Nephron progenitor cell (in vitro differentiated cells): Measurements from ENCODE around the gene MOG.
A peak's percentile ranks its signal among the peaks of the same experiment; 100 is the strongest.

ENCODE experiments used
- DNase-seq: peaks from one replicate; pipeline ENCODE4 v3.0.0; 2021
- H3K27ac Mint-ChIP-seq: 2 replicates; pipeline ENCODE4 v1.8.0; 2021; ENCODE audit warnings: mild to moderate bottlenecking, moderate library complexity, mixed read lengths
- H3K27me3 Mint-ChIP-seq: 2 replicates; pipeline ENCODE4 v1.8.0; 2021; ENCODE audit warnings: mild to moderate bottlenecking, low read depth, mixed read lengths; ENCODE audit not compliant: poor library complexity
- H3K36me3 Mint-ChIP-seq: 2 replicates; pipeline ENCODE4 v1.8.0; 2021; ENCODE audit warnings: low read depth, mixed read lengths
- H3K4me1 Mint-ChIP-seq: 2 replicates; pipeline ENCODE4 v1.8.0; 2021; ENCODE audit warnings: mixed read lengths
- H3K4me3 Mint-ChIP-seq: 2 replicates; pipeline ENCODE4 v1.8.0; 2021; ENCODE audit warnings: mild to moderate bottlenecking, moderate library complexity, mixed read lengths
- H3K9me3 Mint-ChIP-seq: 2 replicates; pipeline ENCODE4 v1.8.0; 2021; ENCODE audit warnings: mild to moderate bottlenecking, moderate library complexity, mixed read lengths
- TF ChIP-seq, protein P1 (sequence below): fragments of 200-600 bp; sonication (generic); IDR thresholded peaks from 2 replicates; pipeline ENCODE4 v1.5.0; 2021; ENCODE audit warnings: antibody characterized with exemption

MOG gene

DNA sequence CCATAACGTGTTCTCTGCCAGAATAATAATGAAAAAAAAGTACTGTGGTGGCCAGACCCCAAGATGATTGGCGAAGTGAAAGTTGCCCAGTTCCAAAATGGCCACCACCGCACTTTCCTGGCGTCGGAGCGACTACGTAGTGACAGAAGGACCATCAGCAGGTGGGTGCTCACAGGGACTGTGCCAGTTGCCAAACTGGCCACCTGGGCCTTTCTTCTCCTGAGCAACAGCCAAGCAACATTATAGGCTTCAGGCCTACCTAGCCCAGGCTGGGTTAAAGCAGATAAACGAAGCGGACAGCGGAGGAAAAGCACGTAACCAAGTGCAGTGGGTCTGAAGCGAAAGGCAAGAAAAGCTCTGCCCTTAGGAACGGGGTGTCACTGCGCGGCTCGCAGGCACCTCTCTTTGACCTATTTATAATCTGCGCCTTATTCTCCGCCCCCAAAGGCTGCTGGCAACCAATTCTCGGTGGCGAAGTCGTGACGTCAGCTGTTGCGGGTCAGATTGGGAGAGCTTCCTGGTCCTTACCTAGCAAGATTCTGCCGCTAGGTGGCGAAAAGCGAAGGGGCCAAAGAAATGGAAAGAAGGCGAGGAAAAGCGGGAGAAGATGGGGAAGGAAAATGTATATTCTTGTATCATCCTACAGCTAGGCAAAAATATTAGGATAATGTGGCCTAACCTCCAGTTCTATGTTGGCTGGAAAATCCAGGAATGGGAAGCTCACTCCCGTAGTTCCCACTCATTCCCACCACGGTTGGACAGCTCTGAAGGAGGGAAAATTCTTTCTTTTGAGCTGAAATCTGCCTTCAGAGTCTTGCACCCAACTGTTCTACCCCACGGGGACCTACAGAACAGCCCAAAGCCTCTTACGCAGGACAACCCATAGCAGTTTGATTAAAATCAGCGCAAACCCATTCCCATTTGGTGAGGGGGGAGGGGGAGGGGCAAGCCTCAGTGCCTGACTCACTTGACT lies 6.9 kb upstream of the MOG start:
- peak; percentile 99 for DNase-seq
- Mint-ChIP-seq H3K27ac (peak overlapping the region; percentile 98), H3K27me3 (peaks cover 15% of the 10 kb centered on the region), H3K4me3 (peak overlapping the region; percentile 85), H3K36me3 (no peaks in the 10 kb centered on the region), H3K9me3 (no peaks in the 10 kb centered on the region), H3K4me1 (peaks cover 13% of the 10 kb centered on the region)
- TF ChIP-seq, protein P1, sequence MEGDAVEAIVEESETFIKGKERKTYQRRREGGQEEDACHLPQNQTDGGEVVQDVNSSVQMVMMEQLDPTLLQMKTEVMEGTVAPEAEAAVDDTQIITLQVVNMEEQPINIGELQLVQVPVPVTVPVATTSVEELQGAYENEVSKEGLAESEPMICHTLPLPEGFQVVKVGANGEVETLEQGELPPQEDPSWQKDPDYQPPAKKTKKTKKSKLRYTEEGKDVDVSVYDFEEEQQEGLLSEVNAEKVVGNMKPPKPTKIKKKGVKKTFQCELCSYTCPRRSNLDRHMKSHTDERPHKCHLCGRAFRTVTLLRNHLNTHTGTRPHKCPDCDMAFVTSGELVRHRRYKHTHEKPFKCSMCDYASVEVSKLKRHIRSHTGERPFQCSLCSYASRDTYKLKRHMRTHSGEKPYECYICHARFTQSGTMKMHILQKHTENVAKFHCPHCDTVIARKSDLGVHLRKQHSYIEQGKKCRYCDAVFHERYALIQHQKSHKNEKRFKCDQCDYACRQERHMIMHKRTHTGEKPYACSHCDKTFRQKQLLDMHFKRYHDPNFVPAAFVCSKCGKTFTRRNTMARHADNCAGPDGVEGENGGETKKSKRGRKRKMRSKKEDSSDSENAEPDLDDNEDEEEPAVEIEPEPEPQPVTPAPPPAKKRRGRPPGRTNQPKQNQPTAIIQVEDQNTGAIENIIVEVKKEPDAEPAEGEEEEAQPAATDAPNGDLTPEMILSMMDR: peak; percentile 83

DNA sequence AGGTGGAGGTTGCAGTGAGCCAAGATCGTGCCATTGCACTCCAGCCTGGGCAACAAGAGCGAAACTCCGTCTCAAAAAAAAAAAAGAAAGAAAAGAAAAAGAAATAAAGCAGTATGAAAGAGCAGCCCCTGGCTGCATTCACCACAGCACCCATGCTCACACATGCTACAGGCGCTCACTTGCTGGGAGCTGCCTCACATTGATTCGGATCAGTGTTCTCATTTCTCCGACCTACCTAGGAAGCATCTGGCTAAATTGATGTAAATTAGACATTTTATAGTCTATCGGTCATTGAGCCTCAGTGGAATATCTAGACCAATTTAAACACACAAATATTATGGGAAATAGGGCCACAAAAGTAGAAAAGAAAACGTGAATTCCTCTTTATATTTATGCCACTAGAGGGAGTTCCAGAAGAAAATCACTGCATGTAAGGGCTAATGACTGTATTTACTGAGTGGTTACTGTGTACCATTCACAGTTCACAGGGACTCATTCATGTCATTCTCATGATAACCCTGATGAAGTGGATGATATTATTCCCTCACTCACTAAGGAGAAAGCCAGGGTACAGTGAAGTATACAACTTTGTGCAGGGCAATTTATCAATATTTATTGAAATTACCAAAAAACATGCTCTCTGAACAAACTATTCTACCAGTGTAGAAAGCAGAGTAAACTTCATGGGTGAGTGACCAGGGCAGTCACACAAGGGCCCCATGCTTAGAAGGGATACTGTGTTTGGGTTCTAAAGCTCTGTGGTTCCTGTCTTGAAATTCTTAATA lies 5.3 kb upstream of the MOG start:
- no peak overlapping the region for H3K4me3 Mint-ChIP-seq
- no peaks in the 10 kb centered on the region for H3K9me3 Mint-ChIP-seq
- TF ChIP-seq, protein P1: peak; percentile 64
- peaks cover 26% of the 10 kb centered on the region for H3K4me1 Mint-ChIP-seq
- no peak for DNase-seq
- no peaks in the 10 kb centered on the region for H3K36me3 Mint-ChIP-seq
- H3K27me3 Mint-ChIP-seq: peaks cover 11% of the 10 kb centered on the region
- no peak overlapping the region for H3K27ac Mint-ChIP-seq

DNA sequence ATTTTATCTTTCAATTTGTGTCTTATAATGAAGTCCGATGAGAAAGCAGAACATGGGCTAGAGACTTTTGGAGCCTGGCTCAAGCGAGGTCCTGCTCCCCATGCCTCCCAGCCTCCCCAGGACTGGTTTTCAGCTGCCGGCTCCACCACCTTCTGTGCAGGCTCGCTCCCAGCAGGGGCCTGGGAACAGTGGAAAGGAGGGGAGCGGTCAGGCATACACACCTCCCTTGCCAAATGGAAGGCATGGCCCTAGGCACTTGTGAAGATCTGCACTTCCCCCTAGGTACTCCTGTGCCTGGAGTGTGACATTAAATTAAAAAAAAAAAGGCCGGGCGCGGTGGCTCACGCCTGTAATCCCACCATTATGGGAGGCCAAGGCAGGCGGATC lies 4.7 kb upstream of the MOG start:
- Mint-ChIP-seq H3K36me3 (no peaks in the 10 kb centered on the region), H3K4me3 (no peak overlapping the region), H3K27me3 (peaks cover 12% of the 10 kb centered on the region), H3K9me3 (no peaks in the 10 kb centered on the region), H3K27ac (no peak overlapping the region), H3K4me1 (peaks cover 32% of the 10 kb centered on the region)
- TF ChIP-seq, protein P1: no peak
- DNase-seq: no peak

DNA sequence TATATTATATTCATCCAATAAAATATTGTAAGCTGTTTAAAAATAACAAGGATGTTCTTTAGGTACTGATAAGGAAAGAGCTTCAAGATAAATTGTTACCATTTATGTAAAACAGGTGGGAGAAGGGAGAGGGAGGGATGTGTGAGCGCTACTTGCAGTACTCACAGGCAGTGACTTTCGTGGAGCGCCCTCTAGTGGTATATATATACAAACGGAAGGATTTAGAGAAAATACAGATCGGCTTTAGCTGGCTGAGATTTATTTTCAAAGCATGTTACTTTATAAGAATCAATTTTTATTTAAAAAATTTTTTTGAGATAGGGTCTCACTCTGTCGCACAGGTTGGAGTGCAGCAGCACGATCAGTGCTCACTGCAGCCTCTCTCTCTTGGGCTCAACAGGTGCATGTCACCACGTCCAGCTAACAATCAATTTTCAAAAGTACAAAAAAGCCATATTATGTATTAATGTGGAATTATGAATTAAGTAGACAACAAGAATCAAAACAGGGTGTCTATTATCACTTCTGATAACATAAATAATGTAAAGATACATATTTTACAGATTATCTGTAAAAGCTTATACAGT lies 3.3 kb upstream of the MOG start:
- TF ChIP-seq, protein P1: peak; percentile 80
- H3K4me1 Mint-ChIP-seq: peaks cover 34% of the 10 kb centered on the region
- no peaks in the 10 kb centered on the region for H3K9me3 Mint-ChIP-seq
- no peaks in the 10 kb centered on the region for H3K36me3 Mint-ChIP-seq
- H3K27me3 Mint-ChIP-seq: peaks cover 13% of the 10 kb centered on the region
- no peak overlapping the region for H3K27ac Mint-ChIP-seq
- no peak overlapping the region for H3K4me3 Mint-ChIP-seq
- DNase-seq: peak; percentile 49

DNA sequence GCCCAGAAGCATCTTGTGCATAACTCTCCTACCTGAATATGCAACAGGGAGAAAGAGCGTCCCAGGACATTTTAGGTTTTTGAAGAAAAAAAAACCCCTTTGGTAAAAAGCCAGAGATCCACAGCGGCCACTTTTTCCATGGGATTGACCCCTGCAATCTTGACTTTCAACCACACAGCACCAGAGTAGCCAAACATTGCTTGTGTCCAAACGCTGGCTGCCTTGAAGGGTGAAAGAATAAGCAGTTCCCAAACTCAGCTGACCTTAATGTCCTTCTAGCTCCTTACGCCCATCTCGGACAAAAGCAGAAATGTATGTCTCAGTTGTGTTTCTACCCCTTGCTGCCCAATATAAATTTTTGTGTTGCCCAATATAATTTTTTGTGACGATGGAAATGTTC lies 1.2 kb upstream of the MOG start:
- TF ChIP-seq, protein P1: no peak
- no peaks in the 10 kb centered on the region for H3K36me3 Mint-ChIP-seq
- no peak overlapping the region for H3K4me3 Mint-ChIP-seq
- no peak overlapping the region for H3K27ac Mint-ChIP-seq
- peaks cover 21% of the 10 kb centered on the region for H3K27me3 Mint-ChIP-seq
- DNase-seq: no peak
- peaks cover 28% of the 10 kb centered on the region for H3K4me1 Mint-ChIP-seq
- no peaks in the 10 kb centered on the region for H3K9me3 Mint-ChIP-seq
